DND-41 (cell line): Measurements from ENCODE around the gene CLRN2.

Source experiments
- CTCF ChIP-seq: IDR thresholded peaks from 2 replicates; pipeline ENCODE4 v1.5.1; 2012; ENCODE audit warnings: borderline replicate concordance, low read length, moderate library complexity, mild to moderate bottlenecking; ENCODE audit not compliant: poor library complexity, severe bottlenecking; ENCODE audit errors: extremely low read depth
- EZH2 ChIP-seq: IDR thresholded peaks from 3 replicates; pipeline ENCODE4 v1.6.1; 2012; ENCODE audit warnings: borderline replicate concordance, low read depth, mild to moderate bottlenecking, moderate library complexity, low read length, inconsistent platforms; ENCODE audit not compliant: severe bottlenecking

- TF ChIP-seq CTCF (no peak), EZH2 (no peak)
Measured at GRCh38 chr4:17494258-17495190, 20.4 kb upstream of the CLRN2 start.
